GM12878 (cell line): Measurements from ENCODE around the gene DGKI. TPM values are rescaled to one million over a fixed set of nuclear protein-coding genes. Genes with fewer than 3 reads are reported as not detected.

Experiments used
- ATAC-seq: fragments of 200-7000 bp; cut with Tn5 transposase; 3 replicates; pipeline ENCODE4 v1.9.1; 2020; ENCODE audit warnings: mild to moderate bottlenecking, moderate library complexity
- BruUV-seq: library from RNA; stranded (reverse); fragments of 400-500 nt; replicated peaks from 2 replicates; lab custom pipeline; 2021; lab: Mats Ljungman, UMichigan
- CTCF ChIA-PET: fragments of 300-600 bp; sonication (Branson Sonifier 250); formaldehyde crosslinking; extraction: SDS; loops from one replicate; lab custom pipeline; 2021; ENCODE audit warnings: inconsistent platforms; lab: Yijun Ruan, JAX
- POLR2A ChIA-PET: fragments of 350-600 bp; formaldehyde crosslinking; extraction: SDS; loops from one replicate; lab custom pipeline; 2021; ENCODE audit warnings: inconsistent platforms; lab: Charles Lee
- RAD21 ChIA-PET: fragments of 300-600 bp; sonication (Branson Sonifier 250); formaldehyde crosslinking; loops from one replicate; lab custom pipeline; 2023; ENCODE audit warnings: antibody characterized with exemption; ENCODE audit not compliant: unreplicated experiment; lab: Charles Lee
- SMC1A ChIA-PET: fragments of 300-600 bp; sonication (Branson Sonifier 250); formaldehyde crosslinking; loops from one replicate; lab custom pipeline; 2023; ENCODE audit not compliant: unreplicated experiment, uncharacterized antibody; lab: Charles Lee
- DNase-seq: peaks from one replicate; pipeline ENCODE4 v3.0.0-alpha.2; 2011; ENCODE audit warnings: low read depth, low spot score
- FAIRE-seq: peaks from 3 replicates; lab custom pipeline; 2011; peaks lifted over from hg19 to GRCh38; lab: Jason Lieb, UNC
- H2AFZ ChIP-seq: 2 replicates; pipeline ENCODE4 v1.6.0; 2011; ENCODE audit warnings: low read depth, low read length, control low read depth; ENCODE audit not compliant: control insufficient read depth
- H3K27ac ChIP-seq: 2 replicates; pipeline ENCODE4 v1.5.1; 2011; ENCODE audit warnings: control low read depth; ENCODE audit not compliant: control insufficient read depth, insufficient read depth
- H3K27me3 ChIP-seq, 2 experiments: replicated peaks in 1 of 2; 2 replicates each; pipeline versions ENCODE4 v1.6.0 to v1.6.1; 2011; ENCODE audit warnings: low read length in 1 of 2; ENCODE audit not compliant: control insufficient read depth in 2 of 2, insufficient read depth in 2 of 2
- H3K36me3 ChIP-seq, 2 experiments: 2 replicates each; pipeline ENCODE4 v1.5.1; 2011; ENCODE audit warnings: low read length in 1 of 2; ENCODE audit not compliant: control insufficient read depth in 2 of 2, insufficient read depth in 2 of 2
- H3K4me1 ChIP-seq: 2 replicates; pipeline ENCODE4 v1.6.1; 2011; ENCODE audit warnings: mild to moderate bottlenecking, low read length, moderate library complexity, mixed read lengths; ENCODE audit not compliant: control insufficient read depth, insufficient read depth
- H3K4me2 ChIP-seq: 2 replicates; pipeline ENCODE4 v1.6.0; 2011; ENCODE audit warnings: control low read depth; ENCODE audit not compliant: control insufficient read depth, insufficient read depth
- H3K4me3 ChIP-seq: fragments of 200-600 bp; sonication (generic); 2 replicates; pipeline ENCODE4 v1.5.1; 2016
- H3K79me2 ChIP-seq: 2 replicates; pipeline ENCODE4 v1.6.0; 2011; ENCODE audit warnings: low read length; ENCODE audit not compliant: control insufficient read depth, insufficient read depth
- H3K9ac ChIP-seq: 2 replicates; pipeline ENCODE4 v1.8.0; 2011; ENCODE audit warnings: low read length, control low read depth, mixed read lengths; ENCODE audit not compliant: control insufficient read depth, insufficient read depth
- H3K9me3 ChIP-seq: replicated peaks from 3 replicates; pipeline ENCODE4 v1.5.1; 2011; ENCODE audit warnings: mild to moderate bottlenecking, low read length; ENCODE audit not compliant: control insufficient read depth, insufficient read depth
- H4K20me1 ChIP-seq: 2 replicates; pipeline ENCODE4 v1.6.0; 2011; ENCODE audit not compliant: control insufficient read depth, insufficient read depth
- BCL11A ChIP-seq: IDR thresholded peaks from 2 replicates; pipeline ENCODE4 v1.6.1; 2011; ENCODE audit warnings: low read depth, low read length
- DPF2 ChIP-seq: fragments of 450-650 bp; IDR thresholded peaks from 2 replicates; pipeline ENCODE4 v1.6.1; 2017; ENCODE audit warnings: mild to moderate bottlenecking
- NRF1 ChIP-seq: conservative IDR thresholded peaks from 2 replicates; pipeline ENCODE4 v1.6.1; 2011; ENCODE audit warnings: mild to moderate bottlenecking, low read depth, low read length, improper control_type of control experiment
- RAD21 ChIP-seq: IDR thresholded peaks from 2 replicates; pipeline ENCODE4 v1.6.1; 2011; ENCODE audit warnings: mild to moderate bottlenecking, low read depth, low read length, moderate library complexity; ENCODE audit not compliant: insufficient read depth
- SIX5 ChIP-seq: IDR thresholded peaks from 2 replicates; pipeline ENCODE4 v1.6.1; 2011; ENCODE audit warnings: mild to moderate bottlenecking, low read depth, low read length, moderate library complexity; ENCODE audit not compliant: severe bottlenecking
- TAF1 ChIP-seq: IDR thresholded peaks from 2 replicates; pipeline ENCODE4 v1.6.1; 2011; ENCODE audit warnings: mild to moderate bottlenecking, low read depth, low read length, borderline replicate concordance
- ZNF217 ChIP-seq: fragments of 450-650 bp; IDR thresholded peaks from 2 replicates; pipeline ENCODE4 v1.6.1; 2017; ENCODE audit warnings: antibody characterized with exemption, mild to moderate bottlenecking
- ZNF384 ChIP-seq: IDR thresholded peaks from 2 replicates; pipeline ENCODE4 v1.6.1; 2012; ENCODE audit warnings: low read depth, mild to moderate bottlenecking, low read length, improper control_type of control experiment, borderline replicate concordance
- WGBS: methylation state at CpG from one replicate; pipeline ENCODE4 v1.1.6; 2016; ENCODE audit warnings: low lambda C conversion rate; ENCODE audit not compliant: insufficient replicate concordance, insufficient coverage; ENCODE audit errors: missing lambda C conversion rate; 5-methylcytosine and 5-hydroxymethylcytosine counted together
- in situ Hi-C: fragments of 300-500 bp; cut with MboI; formaldehyde crosslinking; loops from 9 replicates; pipeline ENCODE4 v1.14.3; 2018; ENCODE audit warnings: mixed read lengths
- intact Hi-C: fragments of 100-400 bp; cut with micrococcal nuclease; formaldehyde crosslinking; loops from one replicate; pipeline ENCODE4 v1.14.2; 2022; ENCODE audit not compliant: unreplicated experiment
- polyA plus RNA-seq, 11 experiments: library from polyadenylated mRNA; depleted of rRNA in 4 of 11; unstranded in 6 of 11; stranded (reverse) in 5 of 11; fragments of >200 nt; fragmentation: Nextera tagmentation in 4 of 11; fragmentation: Illumina TruSeq in 1 of 11; extraction: Ambion mirVana in 4 of 11; extraction: Trizol in 1 of 11; gene quantifications; 1 replicate in 1 of 11; 2 replicates in 10 of 11; pipeline versions ENCODE4 v1.2.1 to v1.2.3, GENCODE V29; 2011 to 2016; ENCODE audit warnings: inconsistent platforms in 2 of 11, missing spikeins in 2 of 11, low read depth in 1 of 11
- total RNA-seq, 4 experiments: library from RNA; depleted of rRNA in 3 of 4; stranded (reverse); fragments of >200 nt in 3 of 4; fragmentation: Illumina TruSeq in 1 of 4; extraction: Trizol in 1 of 4; gene quantifications; 2 replicates each; pipeline versions ENCODE4 v1.2.1 to v1.2.3, GENCODE V29; 2013 to 2021
- TF ChIP-seq, protein P1 (sequence below): fragments of 450-650 bp; IDR thresholded peaks from 2 replicates; pipeline ENCODE4 v1.6.1; 2017; ENCODE audit warnings: mild to moderate bottlenecking
- TF ChIP-seq, protein P2 (sequence below): IDR thresholded peaks from 2 replicates; pipeline ENCODE4 v1.6.1; 2012; ENCODE audit warnings: low read depth, low read length, improper control_type of control experiment
- TF ChIP-seq, protein P3 (sequence below): fragments of 450-650 bp; IDR thresholded peaks from 2 replicates; pipeline ENCODE4 v1.6.1; 2017; ENCODE audit warnings: mild to moderate bottlenecking, moderate library complexity
- TF ChIP-seq, protein P4 (sequence below): fragments of 450-650 bp; IDR thresholded peaks from 2 replicates; pipeline ENCODE4 v1.6.1; 2016; ENCODE audit warnings: mild to moderate bottlenecking
- TF ChIP-seq, protein P5 (sequence below): fragments of 450-650 bp; IDR thresholded peaks from 2 replicates; pipeline ENCODE4 v1.6.1; 2018; ENCODE audit warnings: borderline replicate concordance, mild to moderate bottlenecking; ENCODE audit not compliant: partially characterized antibody

The DGKI gene
- total and polyA plus RNA-seq, 10 of the 15 experiments (the other 5 are each of a cell fraction or from before 2014, with no cell fraction given) = 10.4 to 37.1 (median 22.1) TPM

DNA sequence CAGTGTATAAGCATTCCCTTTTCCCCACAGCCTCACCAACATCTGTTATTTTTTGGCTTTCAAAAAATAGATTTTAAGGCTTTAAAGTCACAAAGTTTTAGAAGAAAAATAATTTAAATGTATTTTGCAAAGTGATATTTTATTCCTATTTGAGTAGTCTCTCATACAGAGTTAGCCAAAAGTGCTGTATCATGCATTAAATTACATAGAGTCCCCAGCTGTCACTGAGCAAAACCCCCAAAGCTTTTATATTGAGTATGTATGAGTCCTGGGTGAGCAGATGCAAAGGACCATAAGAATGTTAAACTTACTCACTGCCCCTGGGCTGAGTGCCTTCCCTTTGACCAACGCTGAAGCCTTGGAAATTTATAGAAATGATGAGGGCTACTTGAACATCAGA lies 432.9 kb downstream of the DGKI start:
- DNase-seq = no peak
- H3K36me3 ChIP-seq = no peaks in the 10 kb centered on the region
- SMC1A ChIA-PET = no interaction called here
- H3K9ac ChIP-seq = no peak overlapping the region
- no peaks in the 10 kb centered on the region for H4K20me1 ChIP-seq
- FAIRE-seq = no peak
- H3K4me1 ChIP-seq = no peaks in the 10 kb centered on the region
- H3K4me2 ChIP-seq = no peak overlapping the region
- no peaks in the 10 kb centered on the region for H3K27me3 ChIP-seq
- WGBS = 0% methylated on average over 1 of the region's 1 CpG
- no peak overlapping the region for H3K4me3 ChIP-seq
- BruUV-seq = no TSS peak
- no peak overlapping the region for H3K27ac ChIP-seq
- TF ChIP-seq, protein P1, sequence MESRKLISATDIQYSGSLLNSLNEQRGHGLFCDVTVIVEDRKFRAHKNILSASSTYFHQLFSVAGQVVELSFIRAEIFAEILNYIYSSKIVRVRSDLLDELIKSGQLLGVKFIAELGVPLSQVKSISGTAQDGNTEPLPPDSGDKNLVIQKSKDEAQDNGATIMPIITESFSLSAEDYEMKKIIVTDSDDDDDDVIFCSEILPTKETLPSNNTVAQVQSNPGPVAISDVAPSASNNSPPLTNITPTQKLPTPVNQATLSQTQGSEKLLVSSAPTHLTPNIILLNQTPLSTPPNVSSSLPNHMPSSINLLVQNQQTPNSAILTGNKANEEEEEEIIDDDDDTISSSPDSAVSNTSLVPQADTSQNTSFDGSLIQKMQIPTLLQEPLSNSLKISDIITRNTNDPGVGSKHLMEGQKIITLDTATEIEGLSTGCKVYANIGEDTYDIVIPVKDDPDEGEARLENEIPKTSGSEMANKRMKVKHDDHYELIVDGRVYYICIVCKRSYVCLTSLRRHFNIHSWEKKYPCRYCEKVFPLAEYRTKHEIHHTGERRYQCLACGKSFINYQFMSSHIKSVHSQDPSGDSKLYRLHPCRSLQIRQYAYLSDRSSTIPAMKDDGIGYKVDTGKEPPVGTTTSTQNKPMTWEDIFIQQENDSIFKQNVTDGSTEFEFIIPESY = no peak
- TF ChIP-seq RAD21 (no peak), TAF1 (no peak), NRF1 (no peak), DPF2 (no peak), SIX5 (no peak), ZNF217 (no peak), BCL11A (no peak), ZNF384 (no peak)
- TF ChIP-seq, protein P2, sequence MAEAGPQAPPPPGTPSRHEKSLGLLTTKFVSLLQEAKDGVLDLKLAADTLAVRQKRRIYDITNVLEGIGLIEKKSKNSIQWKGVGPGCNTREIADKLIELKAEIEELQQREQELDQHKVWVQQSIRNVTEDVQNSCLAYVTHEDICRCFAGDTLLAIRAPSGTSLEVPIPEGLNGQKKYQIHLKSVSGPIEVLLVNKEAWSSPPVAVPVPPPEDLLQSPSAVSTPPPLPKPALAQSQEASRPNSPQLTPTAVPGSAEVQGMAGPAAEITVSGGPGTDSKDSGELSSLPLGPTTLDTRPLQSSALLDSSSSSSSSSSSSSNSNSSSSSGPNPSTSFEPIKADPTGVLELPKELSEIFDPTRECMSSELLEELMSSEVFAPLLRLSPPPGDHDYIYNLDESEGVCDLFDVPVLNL = no peak
- TF ChIP-seq, protein P3, sequence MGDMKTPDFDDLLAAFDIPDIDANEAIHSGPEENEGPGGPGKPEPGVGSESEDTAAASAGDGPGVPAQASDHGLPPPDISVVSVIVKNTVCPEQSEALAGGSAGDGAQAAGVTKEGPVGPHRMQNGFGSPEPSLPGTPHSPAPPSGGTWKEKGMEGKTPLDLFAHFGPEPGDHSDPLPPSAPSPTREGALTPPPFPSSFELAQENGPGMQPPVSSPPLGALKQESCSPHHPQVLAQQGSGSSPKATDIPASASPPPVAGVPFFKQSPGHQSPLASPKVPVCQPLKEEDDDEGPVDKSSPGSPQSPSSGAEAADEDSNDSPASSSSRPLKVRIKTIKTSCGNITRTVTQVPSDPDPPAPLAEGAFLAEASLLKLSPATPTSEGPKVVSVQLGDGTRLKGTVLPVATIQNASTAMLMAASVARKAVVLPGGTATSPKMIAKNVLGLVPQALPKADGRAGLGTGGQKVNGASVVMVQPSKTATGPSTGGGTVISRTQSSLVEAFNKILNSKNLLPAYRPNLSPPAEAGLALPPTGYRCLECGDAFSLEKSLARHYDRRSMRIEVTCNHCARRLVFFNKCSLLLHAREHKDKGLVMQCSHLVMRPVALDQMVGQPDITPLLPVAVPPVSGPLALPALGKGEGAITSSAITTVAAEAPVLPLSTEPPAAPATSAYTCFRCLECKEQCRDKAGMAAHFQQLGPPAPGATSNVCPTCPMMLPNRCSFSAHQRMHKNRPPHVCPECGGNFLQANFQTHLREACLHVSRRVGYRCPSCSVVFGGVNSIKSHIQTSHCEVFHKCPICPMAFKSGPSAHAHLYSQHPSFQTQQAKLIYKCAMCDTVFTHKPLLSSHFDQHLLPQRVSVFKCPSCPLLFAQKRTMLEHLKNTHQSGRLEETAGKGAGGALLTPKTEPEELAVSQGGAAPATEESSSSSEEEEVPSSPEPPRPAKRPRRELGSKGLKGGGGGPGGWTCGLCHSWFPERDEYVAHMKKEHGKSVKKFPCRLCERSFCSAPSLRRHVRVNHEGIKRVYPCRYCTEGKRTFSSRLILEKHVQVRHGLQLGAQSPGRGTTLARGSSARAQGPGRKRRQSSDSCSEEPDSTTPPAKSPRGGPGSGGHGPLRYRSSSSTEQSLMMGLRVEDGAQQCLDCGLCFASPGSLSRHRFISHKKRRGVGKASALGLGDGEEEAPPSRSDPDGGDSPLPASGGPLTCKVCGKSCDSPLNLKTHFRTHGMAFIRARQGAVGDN = no peak
- TF ChIP-seq, protein P4, sequence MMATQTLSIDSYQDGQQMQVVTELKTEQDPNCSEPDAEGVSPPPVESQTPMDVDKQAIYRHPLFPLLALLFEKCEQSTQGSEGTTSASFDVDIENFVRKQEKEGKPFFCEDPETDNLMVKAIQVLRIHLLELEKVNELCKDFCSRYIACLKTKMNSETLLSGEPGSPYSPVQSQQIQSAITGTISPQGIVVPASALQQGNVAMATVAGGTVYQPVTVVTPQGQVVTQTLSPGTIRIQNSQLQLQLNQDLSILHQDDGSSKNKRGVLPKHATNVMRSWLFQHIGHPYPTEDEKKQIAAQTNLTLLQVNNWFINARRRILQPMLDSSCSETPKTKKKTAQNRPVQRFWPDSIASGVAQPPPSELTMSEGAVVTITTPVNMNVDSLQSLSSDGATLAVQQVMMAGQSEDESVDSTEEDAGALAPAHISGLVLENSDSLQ = no peak
- TF ChIP-seq, protein P5, sequence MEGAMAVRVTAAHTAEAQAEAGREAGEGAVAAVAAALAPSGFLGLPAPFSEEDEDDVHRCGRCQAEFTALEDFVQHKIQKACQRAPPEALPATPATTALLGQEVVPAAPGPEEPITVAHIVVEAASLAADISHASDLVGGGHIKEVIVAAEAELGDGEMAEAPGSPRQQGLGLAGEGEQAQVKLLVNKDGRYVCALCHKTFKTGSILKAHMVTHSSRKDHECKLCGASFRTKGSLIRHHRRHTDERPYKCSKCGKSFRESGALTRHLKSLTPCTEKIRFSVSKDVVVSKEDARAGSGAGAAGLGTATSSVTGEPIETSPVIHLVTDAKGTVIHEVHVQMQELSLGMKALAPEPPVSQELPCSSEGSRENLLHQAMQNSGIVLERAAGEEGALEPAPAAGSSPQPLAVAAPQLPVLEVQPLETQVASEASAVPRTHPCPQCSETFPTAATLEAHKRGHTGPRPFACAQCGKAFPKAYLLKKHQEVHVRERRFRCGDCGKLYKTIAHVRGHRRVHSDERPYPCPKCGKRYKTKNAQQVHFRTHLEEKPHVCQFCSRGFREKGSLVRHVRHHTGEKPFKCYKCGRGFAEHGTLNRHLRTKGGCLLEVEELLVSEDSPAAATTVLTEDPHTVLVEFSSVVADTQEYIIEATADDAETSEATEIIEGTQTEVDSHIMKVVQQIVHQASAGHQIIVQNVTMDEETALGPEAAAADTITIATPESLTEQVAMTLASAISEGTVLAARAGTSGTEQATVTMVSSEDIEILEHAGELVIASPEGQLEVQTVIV = no peak
- POLR2A ChIA-PET = no interaction called here
- intact Hi-C loops (no loop called here), in situ Hi-C loops (no loop called here)
- no peak overlapping the region for H2AFZ ChIP-seq
- RAD21 ChIA-PET = no interaction called here
- H3K9me3 ChIP-seq = no peaks in the 10 kb centered on the region
- ATAC-seq = no peak
- CTCF ChIA-PET = no interaction called here
- no peaks in the 10 kb centered on the region for H3K79me2 ChIP-seq
